ENCODE data around the gene GSTM1. TPM values are rescaled to one million over a fixed set of nuclear protein-coding genes. Genes with fewer than 3 reads are reported as not detected.
"Not testable (repeated sequence)": the region's sequence is repeated elsewhere in the genome, so short reads cannot be mapped to it uniquely, and the experiment has no call there.

The GSTM1 gene
- total RNA-seq, 1 experiment from 2014 or later = 0.12 TPM

- no peak for DNase-seq (ENCODE audit: low read depth)
Measured at GRCh38 chr1:109659997-109660690, 27.5 kb upstream of the GSTM1 start.

GRCh38 chr1:109660691-109661026 is 27.0 kb upstream of the GSTM1 start:
- not testable (repeated sequence) for DNase-seq (ENCODE audit: low read depth)

- DNase-seq (ENCODE audit: low read depth) = no peak
Measured at GRCh38 chr1:109661391-109661790, 26.2 kb upstream of the GSTM1 start.

- no peak for DNase-seq (ENCODE audit: low read depth)
Measured at GRCh38 chr1:109664671-109665070, 22.9 kb upstream of the GSTM1 start.

GRCh38 chr1:109667452-109668122 is 20.0 kb upstream of the GSTM1 start, which contains the start of gene GSTM2:
GSTM2 (plus strand) TSS chr1:109668057; CDS start chr1:109668116, 59 bp downstream.
- DNase-seq (ENCODE audit: low read depth) = peak; percentile 89

- no peak for DNase-seq (ENCODE audit: low read depth)
Measured at GRCh38 chr1:109668123-109668775, 19.4 kb upstream of the GSTM1 start.

GRCh38 chr1:109669246-109669948 is 18.2 kb upstream of the GSTM1 start:
- no peak for DNase-seq (ENCODE audit: low read depth)

- DNase-seq (ENCODE audit: low read depth) = not testable (repeated sequence)
Measured at GRCh38 chr1:109669949-109670302, 17.7 kb upstream of the GSTM1 start.

GRCh38 chr1:109671067-109671466 is 16.6 kb upstream of the GSTM1 start:
- DNase-seq (ENCODE audit: low read depth) = no peak

- not testable (repeated sequence) for DNase-seq (ENCODE audit: low read depth)
Measured at GRCh38 chr1:109673861-109674260, 13.8 kb upstream of the GSTM1 start.

- not testable (repeated sequence) for DNase-seq (ENCODE audit: low read depth)
Measured at GRCh38 chr1:109676683-109677381, 10.8 kb upstream of the GSTM1 start.

GRCh38 chr1:109677459-109677858 is 10.2 kb upstream of the GSTM1 start:
- DNase-seq (ENCODE audit: low read depth) = no peak

- not testable (repeated sequence) for DNase-seq (ENCODE audit: low read depth)
Measured at GRCh38 chr1:109678637-109679036, 9.0 kb upstream of the GSTM1 start.

GRCh38 chr1:109684777-109685176 is 2.8 kb upstream of the GSTM1 start:
- not testable (repeated sequence) for DNase-seq (ENCODE audit: low read depth)

- not testable (repeated sequence) for DNase-seq (ENCODE audit: low read depth)
Measured at GRCh38 chr1:109685399-109685798, 2.2 kb upstream of the GSTM1 start.

- not testable (repeated sequence) for DNase-seq (ENCODE audit: low read depth)
Measured at GRCh38 chr1:109685890-109686289, 1.7 kb upstream of the GSTM1 start.

GRCh38 chr1:109687109-109687508 is 508 bp upstream of the GSTM1 start:
- DNase-seq (ENCODE audit: low read depth) = not testable (repeated sequence)

- no peak for DNase-seq (ENCODE audit: low read depth)
Measured at GRCh38 chr1:109689844-109690405, 2.3 kb downstream of the GSTM1 start.

- no peak for DNase-seq (ENCODE audit: low read depth)
Measured at GRCh38 chr1:109691759-109692158, 4.1 kb downstream of the GSTM1 start.

GRCh38 chr1:109694400-109694799 is 6.8 kb downstream of the GSTM1 start:
- not testable (repeated sequence) for DNase-seq (ENCODE audit: low read depth)

- DNase-seq (ENCODE audit: low read depth) = not testable (repeated sequence)
Measured at GRCh38 chr1:109695138-109695537, 7.5 kb downstream of the GSTM1 start.
